NCI-H1436 treated with DMSO at 0.1 percent for 48 hours (cell line): Measurements from ENCODE around the gene GARS1.

ENCODE experiments used
- DNase-seq: peaks from one replicate; lab custom pipeline; 2025; lab: John Stamatoyannopoulos, UW

Gene GARS1

GRCh38 chr7:30682212-30683083 lies 87.8 kb downstream of the GARS1 start, which contains the start of gene CRHR2:
CRHR2 (minus strand) TSS chr7:30682456; CDS start chr7:30682280, 176 bp downstream.
- no peak for DNase-seq

GRCh38 chr7:30683306-30683705 lies 88.6 kb downstream of the GARS1 start:
- DNase-seq, result no peak
